HG03558 (cell line): ENCODE data around the gene ZNF556.
A peak's percentile ranks its signal among the peaks of the same experiment; 100 is the strongest.
"Not testable (repeated sequence)": the region's sequence is repeated elsewhere in the genome, so short reads cannot be mapped to it uniquely, and the experiment has no call there.

Experiments used
- ATAC-seq: cut with Tn5 transposase; IDR thresholded peaks from one replicate; pipeline ENCODE4 v1.9.1; 2021; ENCODE audit warnings: moderate number of reproducible peaks; ENCODE audit not compliant: unreplicated experiment; ENCODE audit errors: extremely low read depth

Gene ZNF556

GRCh38 chr19:2852598-2852997 is 14.5 kb upstream of the ZNF556 start:
- no peak for ATAC-seq

GRCh38 chr19:2853015-2853606 is 14.0 kb upstream of the ZNF556 start:
- no peak for ATAC-seq

GRCh38 chr19:2854849-2855248 is 12.3 kb upstream of the ZNF556 start:
- no peak for ATAC-seq

- no peak for ATAC-seq
Observed at GRCh38 chr19:2856457-2857050, 10.6 kb upstream of the ZNF556 start.

- ATAC-seq: no peak
Observed at GRCh38 chr19:2858864-2859263, 8.3 kb upstream of the ZNF556 start.

GRCh38 chr19:2863816-2864215 is 3.3 kb upstream of the ZNF556 start:
- ATAC-seq: no peak

GRCh38 chr19:2865334-2866100 is 1.6 kb upstream of the ZNF556 start:
- no peak for ATAC-seq

- ATAC-seq: no peak
Observed at GRCh38 chr19:2866495-2867024, 575 bp upstream of the ZNF556 start.

GRCh38 chr19:2869618-2870017 is 2.5 kb downstream of the ZNF556 start:
- no peak for ATAC-seq

GRCh38 chr19:2872175-2872574 is 5.0 kb downstream of the ZNF556 start:
- not testable (repeated sequence) for ATAC-seq

- ATAC-seq: no peak
Observed at GRCh38 chr19:2877398-2878331, 10.5 kb downstream of the ZNF556 start.

- ATAC-seq: no peak
Observed at GRCh38 chr19:2883686-2884439, 16.7 kb downstream of the ZNF556 start.

- no peak for ATAC-seq
Observed at GRCh38 chr19:2885736-2886135, 18.6 kb downstream of the ZNF556 start.

- no peak for ATAC-seq
Observed at GRCh38 chr19:2887391-2887914, 20.3 kb downstream of the ZNF556 start.

GRCh38 chr19:2888731-2889224 is 21.6 kb downstream of the ZNF556 start:
- ATAC-seq: no peak

- not testable (repeated sequence) for ATAC-seq
Observed at GRCh38 chr19:2890531-2890930, 23.4 kb downstream of the ZNF556 start.

- ATAC-seq: no peak
Observed at GRCh38 chr19:2896694-2897093, 29.6 kb downstream of the ZNF556 start.

GRCh38 chr19:2900296-2901252 is 33.4 kb downstream of the ZNF556 start, which contains the start of gene ZNF57:
Gene ZNF57 (plus strand): TSS chr19:2900928. CDS start chr19:2901046, 118 bp downstream.
- ATAC-seq: peak; percentile 48
